Glutamatergic neuron (in vitro differentiated cells): Measurements from ENCODE around the gene GRK4. TPM values are rescaled to one million over a fixed set of nuclear protein-coding genes. Genes with fewer than 3 reads are reported as not detected.
"Not testable (repeated sequence)": the region's sequence is repeated elsewhere in the genome, so short reads cannot be mapped to it uniquely, and the experiment has no call there.

Source experiments
- DNase-seq: peaks from one replicate; pipeline ENCODE4 v3.0.0; 2022
- H3K27ac Mint-ChIP-seq: one replicate; pipeline ENCODE4 v1.8.0; 2020; ENCODE audit warnings: mild to moderate bottlenecking, mixed read lengths, inconsistent platforms; ENCODE audit not compliant: unreplicated experiment
- H3K27me3 Mint-ChIP-seq: one replicate; pipeline ENCODE4 v1.8.0; 2020; ENCODE audit warnings: mild to moderate bottlenecking, moderate library complexity, mixed read lengths, inconsistent platforms; ENCODE audit not compliant: unreplicated experiment
- H3K36me3 Mint-ChIP-seq: one replicate; pipeline ENCODE4 v1.8.0; 2020; ENCODE audit warnings: mild to moderate bottlenecking, mixed read lengths, inconsistent platforms; ENCODE audit not compliant: unreplicated experiment
- H3K4me1 Mint-ChIP-seq: one replicate; pipeline ENCODE4 v1.8.0; 2020; ENCODE audit warnings: mild to moderate bottlenecking, low read depth, mixed read lengths, inconsistent platforms; ENCODE audit not compliant: unreplicated experiment
- H3K4me3 Mint-ChIP-seq: one replicate; pipeline ENCODE4 v1.8.0; 2020; ENCODE audit warnings: mild to moderate bottlenecking, mixed read lengths, inconsistent platforms; ENCODE audit not compliant: unreplicated experiment
- H3K9me3 Mint-ChIP-seq: one replicate; pipeline ENCODE4 v1.8.0; 2020; ENCODE audit warnings: mild to moderate bottlenecking, moderate library complexity, mixed read lengths, inconsistent platforms; ENCODE audit not compliant: unreplicated experiment
- CTCF ChIP-seq: fragments of 200-600 bp; sonication (generic); IDR thresholded peaks from one replicate; pipeline ENCODE4 v1.5.0; 2021; ENCODE audit not compliant: partially characterized antibody, unreplicated experiment
- long read RNA-seq: library from polyadenylated mRNA; unstranded; transcript quantifications from one replicate; pipeline ENCODE4 v2.0.0, GENCODE V29; 2020; ENCODE audit not compliant: unreplicated experiment
- total RNA-seq: library from RNA; stranded (reverse); fragmentation: NEBNext Ultra II Directional; extraction: Animal tissue kit (Norgen Biotek cat#: 25700); gene quantifications from one replicate; pipeline ENCODE4 v1.2.1, GENCODE V29; 2021; ENCODE audit not compliant: unreplicated experiment

GRK4 gene
- total RNA-seq: 34.5 TPM
- long read RNA-seq, partial matches to known transcripts: 3 of 13 reads
- long read RNA-seq, other reads (novel, unspliced or antisense): 8 of 13 reads

DNA sequence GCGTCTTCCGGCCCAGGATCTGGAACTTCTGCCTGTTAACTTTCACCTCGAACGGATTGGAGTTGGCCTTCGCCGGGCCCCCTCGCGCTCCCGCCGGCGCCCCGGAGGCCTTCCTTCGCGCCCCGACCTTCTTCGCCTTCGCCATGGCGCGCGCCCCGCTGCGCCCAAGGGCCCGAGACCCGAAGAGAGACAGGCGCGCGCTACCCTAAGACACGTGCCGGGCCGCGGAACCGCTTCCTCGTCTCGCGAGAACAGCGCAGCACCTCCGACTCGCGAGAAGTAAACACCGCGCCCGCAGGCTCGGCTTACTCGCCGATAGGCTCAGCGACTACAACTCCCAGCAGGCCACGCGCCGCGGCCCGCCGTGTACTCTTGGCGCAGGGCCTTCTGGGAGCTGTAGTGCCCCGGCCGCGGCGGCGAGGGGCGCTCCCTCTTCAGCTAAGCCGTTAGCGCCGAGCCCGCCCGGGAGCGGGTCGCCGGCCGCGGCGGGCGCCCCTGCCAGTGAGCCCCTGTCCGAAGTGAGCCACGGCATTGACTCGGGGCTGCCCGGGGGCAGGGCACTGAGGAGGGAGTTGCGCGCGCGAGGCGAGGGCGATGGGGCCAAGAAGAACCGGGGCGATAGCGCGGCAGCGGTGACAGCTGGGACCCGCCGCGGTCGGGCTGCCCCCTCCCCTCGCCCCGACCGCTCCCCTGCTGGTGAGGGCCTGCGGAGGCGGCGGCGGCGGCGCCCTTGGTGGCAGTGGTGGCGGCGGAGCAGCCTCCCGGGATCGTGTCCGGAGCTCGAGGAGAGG is at the start of gene GRK4, which contains the start of gene NOP14:
GRK4 (plus strand) TSS at position 397 of the 791 bp plus-strand sequence. CDS start 500 bp downstream, outside the sequence.
NOP14 (minus strand) TSS at position 232 of the 791 bp plus-strand sequence; CDS start at position 145, 87 bp downstream.
- H3K36me3 Mint-ChIP-seq: no peaks in the 10 kb centered on the region
- peaks cover 22% of the 10 kb centered on the region for H3K4me1 Mint-ChIP-seq
- peak within 1 kb of the TSS; percentile 99 for H3K4me3 Mint-ChIP-seq
- H3K9me3 Mint-ChIP-seq: peaks cover 12% of the 10 kb centered on the region
- DNase-seq: peak; percentile 98
- TF ChIP-seq CTCF: peak; percentile 25
- H3K27me3 Mint-ChIP-seq: peaks cover 8% of the 10 kb centered on the region
- peak within 1 kb of the TSS; percentile 95 for H3K27ac Mint-ChIP-seq

DNA sequence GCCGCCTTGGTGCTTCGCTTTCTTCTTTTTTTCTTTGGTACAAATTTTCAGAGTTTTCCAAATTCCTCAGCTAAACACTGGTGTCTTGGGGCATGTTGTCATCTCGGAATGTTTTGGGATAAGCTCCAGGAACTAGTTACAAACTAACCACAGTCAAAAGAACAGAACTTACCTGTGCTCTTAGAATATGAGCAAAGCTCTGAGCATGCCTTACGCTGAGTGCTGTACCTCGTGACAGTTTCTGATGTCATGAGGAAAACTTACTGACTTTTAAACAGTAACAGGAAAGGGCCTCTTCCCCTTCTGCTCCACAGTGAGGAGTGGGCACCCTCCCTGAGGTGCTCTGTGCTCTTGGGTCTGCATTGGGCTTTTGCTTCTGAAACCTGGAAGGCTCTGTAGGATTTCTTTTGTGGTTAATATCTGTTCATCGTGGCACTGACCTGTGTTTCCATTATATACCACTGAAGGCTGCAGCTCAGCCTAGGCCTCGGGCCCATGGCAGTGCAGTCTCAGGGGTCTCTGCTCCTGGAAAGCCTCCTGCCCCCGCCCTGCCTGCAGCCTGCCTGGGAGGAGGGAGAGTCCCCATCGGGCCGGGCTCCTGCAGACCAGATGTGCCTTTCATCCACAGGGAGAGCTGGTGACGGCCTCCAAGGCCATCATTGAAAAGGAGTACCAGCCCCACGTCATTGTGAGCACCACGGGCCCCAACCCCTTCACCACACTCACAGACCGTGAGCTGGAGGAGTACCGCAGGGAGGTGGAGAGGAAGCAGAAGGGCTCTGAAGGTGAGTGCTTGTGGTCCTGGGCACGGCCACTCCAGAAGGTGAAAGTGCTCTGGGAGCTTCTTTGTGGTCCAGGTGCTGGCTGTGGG is 48.9 kb upstream of the GRK4 start:
- no peak for DNase-seq
- Mint-ChIP-seq H3K4me1 (no peaks in the 10 kb centered on the region), H3K4me3 (no peak overlapping the region), H3K36me3 (peaks cover 24% of the 10 kb centered on the region), H3K27ac (no peak overlapping the region), H3K27me3 (peaks cover 2% of the 10 kb centered on the region), H3K9me3 (peaks cover 5% of the 10 kb centered on the region)
- no peak for TF ChIP-seq CTCF

DNA sequence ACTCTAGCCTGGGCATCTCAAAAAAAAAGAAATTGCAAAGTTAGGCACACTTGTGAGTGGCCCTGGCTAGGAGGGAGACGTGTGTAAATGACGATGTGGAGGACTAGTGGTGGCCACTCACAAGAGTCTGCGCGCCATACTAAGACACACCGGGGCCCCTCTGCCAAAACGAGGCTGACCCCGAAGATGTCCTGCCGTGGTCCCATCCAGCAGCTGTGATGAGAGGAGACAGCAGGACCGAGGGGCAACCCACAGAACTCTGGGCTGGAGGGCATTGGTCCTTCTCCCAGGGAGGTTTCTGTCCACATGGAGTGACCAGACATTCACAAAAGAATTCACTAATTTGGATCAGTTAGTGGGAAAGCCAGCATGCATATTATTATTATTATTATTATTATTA is 47.6 kb upstream of the GRK4 start:
- no peak for TF ChIP-seq CTCF
- H3K9me3 Mint-ChIP-seq: peaks cover 9% of the 10 kb centered on the region
- no peaks in the 10 kb centered on the region for H3K4me1 Mint-ChIP-seq
- no peak for DNase-seq
- peaks cover 2% of the 10 kb centered on the region for H3K27me3 Mint-ChIP-seq
- H3K27ac Mint-ChIP-seq: no peak overlapping the region
- no peak overlapping the region for H3K4me3 Mint-ChIP-seq
- H3K36me3 Mint-ChIP-seq: peaks cover 34% of the 10 kb centered on the region

DNA sequence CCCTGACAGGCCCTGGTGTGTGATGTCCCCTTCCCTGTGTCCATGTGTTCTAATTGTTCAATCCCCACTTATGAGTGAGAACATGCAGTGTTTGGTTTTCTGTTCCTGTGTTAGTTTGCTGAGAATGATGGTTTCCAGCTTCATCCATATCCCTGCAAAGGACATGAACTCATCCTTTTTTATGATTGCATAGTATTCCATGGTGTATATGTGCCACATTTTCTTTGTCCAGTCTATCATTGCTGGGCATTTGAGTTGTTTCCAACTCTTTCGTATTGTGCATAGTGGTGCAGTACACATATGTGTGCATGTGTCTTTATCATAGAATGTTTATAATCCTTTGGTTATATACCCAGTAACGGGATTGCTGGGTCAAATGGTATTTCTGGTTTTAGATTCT is 46.7 kb upstream of the GRK4 start:
- H3K36me3 Mint-ChIP-seq: peaks cover 38% of the 10 kb centered on the region
- DNase-seq, H3K27me3 Mint-ChIP-seq, H3K4me1 Mint-ChIP-seq, H3K4me3 Mint-ChIP-seq, H3K27ac Mint-ChIP-seq, H3K9me3 Mint-ChIP-seq: not testable (repeated sequence)

- not testable (repeated sequence) for H3K4me1 Mint-ChIP-seq, H3K27me3 Mint-ChIP-seq, H3K4me3 Mint-ChIP-seq, DNase-seq, H3K27ac Mint-ChIP-seq
- H3K9me3 Mint-ChIP-seq: peaks cover 12% of the 10 kb centered on the region
- peaks cover 41% of the 10 kb centered on the region for H3K36me3 Mint-ChIP-seq
Measured at GRCh38 chr4:2918300-2918699, 45.1 kb upstream of the GRK4 start.

DNA sequence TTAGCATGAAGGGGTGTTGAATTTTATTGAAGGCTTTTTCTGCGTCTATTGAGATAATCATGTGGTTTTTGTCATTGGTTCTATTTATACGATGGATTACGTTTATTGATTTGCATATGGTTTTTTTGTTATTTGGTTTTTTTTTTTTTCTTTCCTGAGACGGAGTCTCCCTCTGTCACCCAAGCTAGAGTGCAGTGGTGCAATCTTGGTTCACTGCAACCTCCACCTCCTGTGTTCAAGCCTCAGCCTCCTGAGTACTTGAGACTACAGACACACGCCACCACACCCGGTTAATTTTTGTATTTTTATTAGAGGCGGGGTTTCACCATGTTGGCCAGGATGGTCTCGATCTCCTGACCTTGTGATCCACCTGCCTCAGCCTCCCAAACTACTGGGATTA is 44.7 kb upstream of the GRK4 start:
- Mint-ChIP-seq H3K9me3 (peaks cover 13% of the 10 kb centered on the region), H3K36me3 (peaks cover 41% of the 10 kb centered on the region)
- H3K4me1 Mint-ChIP-seq, H3K27me3 Mint-ChIP-seq, H3K4me3 Mint-ChIP-seq, DNase-seq, H3K27ac Mint-ChIP-seq: not testable (repeated sequence)

GRCh38 chr4:2922453-2923101 is 40.8 kb upstream of the GRK4 start:
- H3K36me3 Mint-ChIP-seq: peaks cover 31% of the 10 kb centered on the region
- H3K4me1 Mint-ChIP-seq: peaks cover 13% of the 10 kb centered on the region
- not testable (repeated sequence) for H3K9me3 Mint-ChIP-seq, H3K4me3 Mint-ChIP-seq, DNase-seq, H3K27me3 Mint-ChIP-seq, H3K27ac Mint-ChIP-seq
